Urothelium cell line (cell line): ENCODE data around the gene RASSF7.
"Not testable (repeated sequence)": the region's sequence is repeated elsewhere in the genome, so short reads cannot be mapped to it uniquely, and the experiment has no call there.

Experiments
- DNase-seq: peaks from one replicate; pipeline ENCODE4 v3.0.0; 2011; ENCODE audit warnings: low spot score, mixed read lengths
- FAIRE-seq: peaks from 2 replicates; lab custom pipeline; 2011; peaks lifted over from hg19 to GRCh38; lab: Jason Lieb, UNC

The RASSF7 gene, protein sequence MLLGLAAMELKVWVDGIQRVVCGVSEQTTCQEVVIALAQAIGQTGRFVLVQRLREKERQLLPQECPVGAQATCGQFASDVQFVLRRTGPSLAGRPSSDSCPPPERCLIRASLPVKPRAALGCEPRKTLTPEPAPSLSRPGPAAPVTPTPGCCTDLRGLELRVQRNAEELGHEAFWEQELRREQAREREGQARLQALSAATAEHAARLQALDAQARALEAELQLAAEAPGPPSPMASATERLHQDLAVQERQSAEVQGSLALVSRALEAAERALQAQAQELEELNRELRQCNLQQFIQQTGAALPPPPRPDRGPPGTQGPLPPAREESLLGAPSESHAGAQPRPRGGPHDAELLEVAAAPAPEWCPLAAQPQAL

DNA sequence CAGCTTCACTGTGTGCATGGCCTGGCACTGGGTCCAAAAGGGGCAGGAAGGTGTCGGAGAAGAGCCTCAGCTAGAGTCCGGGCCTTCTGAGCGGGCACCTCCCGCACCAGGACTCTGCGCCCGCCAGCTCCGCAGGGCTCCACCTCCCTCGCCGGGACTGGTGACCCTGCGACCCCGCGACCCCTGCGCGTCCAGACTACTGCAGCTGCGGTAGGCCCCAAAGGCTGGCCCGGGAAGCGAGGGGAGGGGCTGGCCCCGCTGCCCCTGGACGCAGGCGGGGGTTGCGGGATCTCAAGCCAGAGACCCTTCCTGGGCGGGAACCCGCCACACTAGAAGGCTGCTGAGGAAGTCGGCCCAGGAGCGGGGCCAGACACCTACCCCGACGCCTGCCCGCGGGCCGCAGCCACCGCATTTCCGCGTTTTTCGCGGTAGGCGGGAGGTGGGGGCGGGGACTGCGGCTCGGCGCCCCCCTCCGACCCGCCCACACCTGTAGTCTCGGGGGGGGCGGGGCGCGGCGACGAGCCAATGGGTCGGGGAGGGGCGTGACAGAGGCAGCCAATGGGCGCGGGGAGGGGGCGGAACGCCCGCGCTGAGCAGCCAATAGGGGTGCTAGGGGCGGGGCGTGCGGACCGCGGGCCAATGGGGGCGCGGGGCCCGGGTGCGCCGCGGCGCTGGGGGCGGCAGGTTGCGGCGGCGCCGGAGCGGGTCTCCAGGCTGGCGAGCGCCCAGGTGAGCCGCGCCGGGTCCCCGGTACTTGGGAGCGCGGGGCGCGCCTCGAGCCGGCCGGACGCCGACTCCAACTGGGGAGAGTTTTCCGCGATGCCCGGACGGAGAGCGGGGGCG, at the start of gene RASSF7, which contains the start of gene LMNTD2:
TSS of gene RASSF7 (plus strand) at position 666 of the 843 bp plus-strand sequence. CDS start 799 bp downstream, outside the sequence.
TSS of gene LMNTD2 (minus strand) at position 434 of the 843 bp plus-strand sequence. CDS start at position 412, 22 bp downstream.
- FAIRE-seq (no peak), DNase-seq (peak; percentile 95)

DNA sequence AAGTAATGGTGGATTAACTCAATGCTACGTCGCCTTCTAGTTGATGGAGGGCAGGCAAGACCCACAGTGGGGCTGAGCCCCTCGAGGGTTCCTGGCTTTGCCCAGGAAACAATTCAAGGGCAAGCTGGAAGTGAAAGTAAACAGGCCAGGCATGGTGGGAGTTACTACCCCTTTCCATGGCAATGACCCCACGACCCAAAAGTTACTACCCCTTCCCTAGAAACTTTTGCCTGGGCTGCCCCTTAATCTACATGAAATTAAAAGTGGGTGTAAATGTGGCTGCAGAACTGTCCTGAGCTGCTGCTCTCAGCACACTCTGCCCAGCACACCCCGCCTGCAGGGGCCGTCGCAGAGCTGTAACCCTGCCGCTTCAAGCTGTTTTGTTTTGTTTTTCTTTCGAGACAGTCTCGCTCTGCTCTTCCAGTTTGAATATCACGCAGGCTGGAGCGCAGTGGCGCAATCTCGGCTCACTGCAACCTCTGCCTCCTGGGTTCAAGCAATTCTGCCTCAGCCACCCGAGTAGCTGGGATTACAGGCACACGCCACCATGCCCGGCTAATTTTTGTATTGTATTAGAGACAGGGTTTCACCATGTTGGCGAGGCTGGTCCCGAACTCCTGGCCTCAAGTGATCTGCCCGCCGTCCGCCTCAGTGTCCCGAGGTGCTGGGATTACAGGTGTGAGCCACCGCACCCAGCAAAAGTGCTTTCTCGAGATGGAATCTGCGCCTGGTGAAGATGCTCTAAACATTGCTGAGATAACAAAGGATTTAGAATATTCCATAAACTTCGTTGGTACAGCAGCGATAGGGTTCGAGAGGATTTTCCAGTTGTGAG, 47.8 kb upstream of the RASSF7 start:
- FAIRE-seq: no peak

DNA sequence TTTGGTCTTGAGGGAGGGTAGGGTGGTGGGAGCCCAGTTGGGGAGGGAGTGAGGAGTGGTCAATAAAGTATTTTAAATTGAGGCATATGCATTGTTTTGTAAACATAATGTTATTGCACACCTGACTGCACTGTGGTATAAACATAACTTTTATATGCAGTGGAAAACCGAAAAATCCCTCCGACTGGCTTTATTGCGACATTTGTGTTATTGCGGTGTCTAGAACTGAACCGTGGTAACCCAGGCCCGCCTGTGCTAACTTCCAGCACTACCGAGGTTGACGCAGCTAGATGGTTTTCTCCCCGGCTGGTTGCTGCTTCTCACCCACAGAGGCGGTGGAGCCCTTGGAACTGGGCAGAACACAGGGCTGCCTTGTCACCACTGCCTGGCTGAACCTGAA, 46.2 kb upstream of the RASSF7 start:
- no peak for FAIRE-seq
- no peak for DNase-seq

More for the DNA sequence above, 47.8 kb upstream of the RASSF7 start:
- DNase-seq: no peak

DNA sequence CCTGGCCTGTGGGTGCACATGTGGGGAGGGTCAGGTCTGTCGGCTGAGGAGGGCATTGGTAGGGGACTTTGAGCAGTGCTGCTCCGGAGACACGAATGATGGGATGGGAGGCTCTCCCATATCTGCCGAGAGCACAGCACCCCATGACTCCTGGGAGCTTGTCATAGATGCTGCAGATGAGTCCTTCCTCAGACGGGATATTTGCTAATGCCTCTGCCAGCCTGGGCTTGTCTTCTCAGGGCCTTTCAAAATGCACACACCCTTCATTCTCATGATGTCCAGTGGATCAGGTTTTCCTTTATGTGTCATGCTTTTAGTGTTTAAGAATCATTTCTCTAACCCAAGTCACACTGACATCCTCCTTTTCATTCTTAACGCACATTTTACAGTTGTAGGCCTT, 45.6 kb upstream of the RASSF7 start:
- FAIRE-seq (no peak), DNase-seq (no peak)

DNA sequence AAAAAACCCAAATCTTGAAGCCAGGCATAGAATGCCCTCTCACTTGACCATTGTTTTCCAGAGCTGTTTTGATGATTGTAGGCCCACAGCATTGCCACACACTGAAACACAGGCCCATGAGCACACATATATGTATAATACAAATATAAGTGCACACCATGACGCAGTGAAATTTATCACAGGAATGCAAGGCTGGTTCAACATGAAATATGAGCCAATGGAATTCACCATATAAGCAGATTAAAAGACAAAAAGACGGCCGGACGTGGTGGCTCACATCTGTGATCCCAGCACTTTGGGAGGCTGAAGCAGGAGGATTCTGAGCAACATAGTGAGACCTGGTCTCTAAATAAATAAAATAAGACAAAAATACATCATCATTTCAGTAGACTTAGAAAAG, 44.4 kb upstream of the RASSF7 start:
- FAIRE-seq (no peak), DNase-seq (no peak)

DNA sequence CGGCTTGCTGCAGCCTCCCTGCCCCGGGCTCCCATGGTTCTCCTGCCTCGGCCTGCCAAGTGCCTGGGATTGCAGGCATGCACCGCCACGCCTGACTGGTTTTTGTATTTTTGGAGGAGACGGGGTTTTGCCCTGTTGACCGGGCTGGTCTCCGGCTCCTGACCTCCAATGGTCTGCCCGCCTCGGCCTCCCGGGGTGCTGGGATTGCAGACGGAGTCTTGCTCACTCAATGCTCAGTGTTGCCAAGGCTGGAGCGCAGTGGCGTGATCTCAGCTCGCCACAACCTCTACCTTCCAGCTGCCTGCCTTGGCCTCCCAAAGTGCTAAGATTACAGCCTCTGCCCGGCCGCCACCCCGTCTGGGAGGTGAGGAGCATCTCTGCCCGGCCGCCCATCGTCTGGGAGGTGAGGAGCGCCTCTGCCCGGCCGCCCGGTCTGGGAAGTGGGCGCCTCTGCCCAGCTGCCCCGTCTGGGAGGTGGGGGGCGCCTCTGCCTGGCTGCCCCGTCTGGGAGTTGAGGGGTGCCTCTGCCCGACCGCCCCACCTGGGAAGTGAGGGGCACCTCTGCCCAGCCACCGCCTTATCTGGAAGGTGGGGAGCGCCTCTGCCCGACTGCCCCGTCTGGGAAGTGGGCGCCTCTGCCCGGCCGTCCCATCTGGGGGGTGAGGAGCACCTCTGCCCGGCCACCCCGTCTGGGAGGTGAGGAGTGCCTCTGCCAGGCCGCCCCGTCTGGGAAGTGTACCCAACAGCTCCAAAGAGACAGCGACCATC, 43.7 kb upstream of the RASSF7 start:
- FAIRE-seq, DNase-seq: not testable (repeated sequence)

DNA sequence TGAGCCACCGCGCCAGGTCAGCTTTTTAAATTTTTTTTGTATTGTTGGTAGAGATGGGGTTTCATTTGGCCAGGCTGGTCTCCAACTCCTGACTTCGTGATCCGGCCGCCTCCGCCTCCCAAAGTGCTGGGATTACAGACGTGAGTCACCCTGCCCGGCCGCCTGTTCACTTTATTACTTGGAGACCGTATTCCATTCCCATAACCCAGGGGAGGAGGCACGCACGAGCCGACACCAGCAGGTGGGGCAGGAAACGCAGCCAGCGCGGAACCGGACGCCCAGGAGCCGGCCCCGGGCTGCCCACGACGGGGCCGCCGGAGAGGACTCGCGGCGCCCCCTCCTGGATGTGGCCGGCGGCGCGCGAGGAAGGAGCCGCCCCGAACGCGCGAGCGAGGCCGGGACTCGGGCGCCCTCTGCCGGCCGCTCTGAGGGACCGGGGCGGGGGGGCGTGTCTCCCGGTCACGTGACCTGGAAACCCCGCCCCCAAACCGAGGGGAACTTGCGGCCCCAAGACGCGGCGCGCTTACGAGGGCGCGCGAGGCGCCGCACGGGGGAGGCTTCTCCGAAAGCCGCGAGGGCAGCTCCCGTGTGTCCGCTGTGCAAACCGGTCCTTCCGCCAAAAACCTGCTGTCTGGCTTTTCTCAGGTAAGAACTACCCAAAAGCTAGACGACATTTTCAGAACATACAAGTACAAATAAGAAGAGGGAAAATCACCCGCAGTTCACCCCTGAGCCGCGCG, 42.1 kb upstream of the RASSF7 start:
- DNase-seq (peak; percentile 87), FAIRE-seq (no peak)

DNA sequence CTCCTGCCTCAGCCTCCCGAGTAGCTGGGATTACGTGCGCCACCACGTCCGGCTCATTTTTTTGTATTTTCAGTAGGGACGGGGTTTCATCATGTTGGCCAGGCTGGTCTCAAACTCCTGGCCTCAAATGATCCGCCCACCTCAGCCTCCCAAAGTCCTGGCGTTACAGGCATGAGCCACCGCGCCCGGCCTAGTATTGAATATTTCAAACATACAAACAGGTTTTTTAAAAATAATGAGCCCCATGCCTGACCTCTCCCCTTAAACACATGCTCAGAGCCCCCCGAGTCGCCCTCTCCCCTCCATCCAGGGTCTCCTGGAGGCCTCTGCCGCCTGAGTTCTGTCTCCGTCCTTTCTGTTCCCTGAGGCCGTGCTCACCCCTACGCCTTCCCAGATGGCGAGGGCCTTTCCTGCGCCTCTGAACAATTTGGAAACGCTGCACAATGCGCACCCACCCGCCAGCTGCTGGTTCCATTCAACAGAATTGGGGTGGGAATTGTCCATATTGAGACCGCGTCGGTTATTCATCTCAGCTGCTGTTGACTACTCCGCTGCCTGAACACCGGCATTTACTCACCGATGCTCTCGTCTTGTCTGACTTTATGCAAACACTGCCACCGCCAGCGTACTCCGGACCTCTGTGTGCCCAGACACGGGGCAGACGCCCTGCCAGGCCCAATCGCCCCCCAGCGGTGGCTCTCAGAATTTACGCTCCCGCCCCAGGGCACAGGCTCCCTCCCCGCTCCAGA, 40.2 kb upstream of the RASSF7 start:
- FAIRE-seq (no peak), DNase-seq (no peak)

DNA sequence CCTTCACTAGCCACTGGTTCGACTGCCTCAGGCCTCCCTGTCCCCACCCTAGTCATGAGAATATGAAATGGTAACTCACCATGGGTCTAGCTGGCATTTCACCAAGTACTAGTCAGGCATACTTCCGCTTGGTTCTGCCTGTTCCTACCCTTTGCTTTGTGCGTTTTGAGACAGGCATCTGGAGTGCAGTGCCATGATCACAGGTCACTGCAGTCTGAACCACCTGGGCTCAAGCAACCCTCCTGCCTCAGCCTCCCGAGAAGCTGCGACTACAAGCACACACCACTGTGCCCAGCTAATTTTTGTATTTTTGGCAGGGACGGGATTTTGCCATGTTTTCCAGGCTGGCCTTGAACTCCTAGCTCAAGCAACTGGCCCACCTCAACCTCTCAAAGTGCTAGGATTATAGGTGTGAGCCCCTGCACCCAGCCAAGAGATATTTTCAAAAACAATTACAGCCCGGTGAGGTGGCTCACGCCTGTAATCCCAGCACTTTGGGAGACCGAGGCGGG, 39.5 kb upstream of the RASSF7 start:
- DNase-seq (no peak), FAIRE-seq (no peak)

DNA sequence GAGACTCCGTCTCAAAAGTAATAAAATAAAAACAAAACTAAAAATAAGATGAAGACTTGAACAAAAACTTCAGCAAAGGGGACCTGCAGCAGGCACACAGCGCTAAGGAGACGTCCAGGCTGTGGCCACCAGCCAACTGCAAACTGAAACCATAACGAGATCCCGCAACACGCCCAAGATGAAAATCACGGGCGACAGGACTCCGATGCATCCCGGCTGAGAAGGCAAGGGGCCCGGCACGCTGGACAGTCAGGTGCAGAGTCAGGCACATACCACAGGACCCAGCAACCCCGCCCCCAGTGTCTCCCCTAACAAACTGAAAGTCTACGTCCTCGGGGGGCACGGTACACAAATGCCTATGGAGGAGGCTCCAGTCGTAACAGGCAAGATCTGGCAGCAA, 34.6 kb upstream of the RASSF7 start:
- DNase-seq: no peak
- FAIRE-seq: no peak

DNA sequence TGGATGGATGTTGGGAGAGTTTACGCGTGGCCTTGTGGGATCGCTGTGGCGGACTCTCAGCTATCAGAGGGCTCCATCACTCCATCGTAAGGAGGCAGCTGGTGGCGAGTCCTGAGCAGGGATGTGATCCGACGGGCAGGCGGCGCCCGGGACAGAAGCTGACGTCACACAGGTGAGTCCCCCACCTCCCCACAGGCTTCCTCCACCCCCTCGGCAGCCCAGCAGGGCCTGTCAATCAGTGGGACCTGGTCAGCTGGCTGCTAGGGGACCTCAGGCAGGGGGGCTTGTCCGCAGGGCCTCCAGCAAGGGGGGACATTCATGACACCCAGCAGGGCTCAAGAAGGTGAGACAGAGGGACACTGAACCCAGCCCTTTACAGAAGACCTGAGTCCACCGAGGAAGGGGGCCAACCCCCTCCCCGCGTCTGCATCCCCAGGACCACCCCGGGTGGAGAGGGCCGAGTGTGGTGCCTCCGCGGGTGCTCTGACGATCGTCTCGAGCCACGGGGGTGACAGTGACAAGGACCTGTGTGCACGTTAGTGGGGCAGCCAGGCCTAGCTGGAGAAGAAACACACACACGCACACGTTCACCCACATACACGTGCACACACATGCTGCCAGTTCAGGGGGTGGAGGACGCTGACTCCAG, 32.5 kb upstream of the RASSF7 start:
- no peak for DNase-seq
- FAIRE-seq: no peak

DNA sequence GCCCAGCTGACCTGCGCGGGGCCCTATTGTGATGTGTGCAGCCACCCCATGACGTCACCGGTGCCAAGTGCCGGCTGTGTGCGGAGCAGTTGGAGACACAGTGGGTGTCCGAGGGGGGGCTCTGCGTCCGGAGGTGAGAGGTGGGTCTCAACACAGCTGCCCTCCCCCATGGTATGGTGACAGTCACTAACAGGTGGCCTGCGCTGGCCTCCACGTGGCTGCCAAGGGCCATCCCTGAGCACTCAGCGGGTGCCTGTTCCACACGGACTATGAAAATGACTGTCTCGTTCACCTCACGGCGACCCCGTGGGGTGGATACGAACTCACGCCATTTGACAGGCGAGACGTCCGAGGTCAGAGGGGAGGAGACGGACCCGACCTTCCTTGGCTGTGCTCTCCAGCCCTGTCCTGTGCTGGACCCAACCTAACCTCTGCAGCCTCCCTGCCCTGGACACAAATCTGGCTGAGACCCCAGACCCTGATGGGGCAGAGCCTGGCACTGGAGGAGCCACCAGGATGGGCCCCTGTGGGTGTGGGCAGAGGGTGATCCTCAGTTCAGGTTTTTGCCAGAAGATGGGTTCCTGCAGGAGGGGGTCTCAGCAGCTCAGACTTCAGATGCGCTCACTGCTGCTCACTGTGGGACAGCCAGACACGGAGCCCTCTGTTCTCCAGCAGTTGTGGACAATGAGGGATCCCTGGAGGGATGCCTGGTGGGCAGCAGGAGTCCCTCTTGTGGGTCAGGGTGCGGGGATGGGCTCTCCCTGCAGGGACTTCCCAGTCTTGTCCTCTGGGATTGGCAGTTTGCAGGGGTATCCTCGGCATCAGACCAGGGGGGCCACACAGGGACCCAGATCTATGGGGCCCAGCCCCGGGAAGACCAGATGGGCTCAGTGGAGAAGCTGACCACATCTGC, 31.7 kb upstream of the RASSF7 start:
- DNase-seq: no peak

DNA sequence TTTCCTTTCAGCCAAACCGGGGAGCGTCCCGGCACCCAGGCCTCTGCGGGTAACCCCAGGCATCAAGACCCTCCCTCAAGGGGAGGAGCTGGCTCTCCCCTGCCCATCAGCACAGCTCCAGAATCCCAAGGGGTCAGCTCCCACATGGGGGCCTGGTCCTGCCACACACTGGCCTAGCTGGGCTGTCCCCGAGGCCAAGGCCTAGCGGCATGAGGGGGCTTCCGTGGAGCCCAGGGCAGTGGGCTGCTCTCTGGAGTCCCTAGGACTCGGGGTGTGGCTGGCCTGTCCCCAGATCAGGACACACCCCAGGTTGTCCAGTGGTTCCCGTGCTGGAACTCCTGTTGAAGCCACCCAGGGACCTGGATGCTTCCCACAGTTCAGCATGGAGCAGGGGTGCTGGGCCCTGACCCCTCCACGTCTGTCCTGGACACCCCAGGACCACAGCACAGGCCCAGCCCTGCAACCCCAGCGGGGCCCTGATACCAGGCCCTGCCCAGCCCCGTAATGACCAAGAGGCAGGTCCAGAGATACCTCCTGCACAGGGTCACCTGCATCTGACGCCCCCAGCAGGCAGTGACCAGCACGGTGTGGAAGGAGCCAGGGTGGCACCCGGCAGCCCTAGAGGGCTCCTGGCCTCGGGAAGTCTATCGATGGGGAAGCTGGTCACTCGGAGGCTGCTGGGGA, 30.9 kb upstream of the RASSF7 start:
- no peak for FAIRE-seq
- DNase-seq: no peak

More for the DNA sequence above, 31.7 kb upstream of the RASSF7 start:
- FAIRE-seq: no peak

DNA sequence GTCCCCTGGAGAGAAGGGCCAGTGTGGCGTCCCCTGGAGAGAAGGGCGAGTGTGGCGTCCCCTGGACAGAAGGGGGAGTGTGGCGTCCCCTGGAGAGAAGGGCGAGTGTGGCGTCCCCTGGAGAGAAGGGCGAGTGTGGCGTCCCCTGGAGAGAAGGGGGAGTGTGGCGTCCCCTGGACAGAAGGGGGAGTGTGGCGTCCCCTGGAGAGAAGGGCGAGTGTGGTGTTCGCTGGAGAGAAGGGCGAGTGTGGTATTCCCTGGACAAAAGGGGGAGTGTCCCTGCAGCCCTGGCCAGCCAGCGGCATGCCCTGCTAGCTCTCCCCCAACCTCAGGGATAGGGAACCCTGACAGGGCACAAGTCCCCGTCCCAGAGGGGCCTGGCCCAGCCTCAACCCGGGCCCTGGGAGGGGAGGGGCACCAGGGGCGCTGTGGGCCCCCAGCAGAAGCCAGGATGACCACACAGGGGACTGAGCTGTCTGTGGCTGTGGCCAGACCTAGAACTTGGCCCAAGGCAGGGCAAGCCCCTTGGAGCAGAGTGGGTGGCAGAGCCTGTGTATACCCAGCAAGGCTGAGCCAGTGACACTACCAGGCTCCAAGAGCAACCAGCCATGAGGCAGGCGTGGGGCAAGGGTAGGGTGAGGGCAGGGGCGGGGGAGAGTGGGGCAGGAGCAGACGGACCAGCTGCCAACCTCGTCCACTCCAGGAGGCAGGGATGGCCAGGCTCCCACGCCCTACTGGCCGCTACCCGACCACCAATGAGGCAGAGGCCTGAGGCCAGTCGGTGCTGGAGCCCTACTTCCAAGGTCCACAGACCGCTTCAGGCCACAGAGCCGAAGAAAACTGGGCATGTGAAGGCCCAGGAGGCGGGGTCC, 29.6 kb upstream of the RASSF7 start:
- no peak for FAIRE-seq
- no peak for DNase-seq

DNA sequence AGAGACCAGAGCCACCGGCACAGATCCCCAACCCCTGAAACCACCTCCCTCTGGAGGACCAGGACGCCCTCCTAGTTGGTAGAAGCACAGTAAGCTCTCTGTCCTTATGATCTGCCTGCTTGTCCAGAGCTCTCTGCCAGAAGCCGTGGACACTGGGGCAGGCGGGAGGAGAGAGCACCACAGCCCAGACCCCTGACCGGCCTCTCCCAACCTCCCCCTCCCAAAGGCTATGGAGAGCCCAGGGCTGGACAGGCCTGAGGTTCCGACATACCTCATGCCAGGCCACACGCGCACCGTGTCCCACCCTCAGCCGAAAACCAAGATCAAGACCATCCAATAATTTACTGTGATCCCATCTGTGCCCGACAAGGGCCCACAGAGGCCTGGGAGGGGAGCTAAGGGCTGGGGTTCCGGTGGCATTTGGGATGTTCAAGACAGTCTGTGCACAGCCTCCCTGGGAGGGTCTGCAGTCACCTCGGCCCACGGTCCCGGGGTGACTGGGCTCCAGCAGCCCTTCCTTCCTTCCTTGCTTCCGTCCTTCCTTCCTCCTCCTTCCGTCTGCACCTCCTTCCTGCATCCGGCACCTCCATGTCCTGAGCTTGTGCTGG, 28.7 kb upstream of the RASSF7 start:
- FAIRE-seq: no peak
- DNase-seq: no peak
